ENCODE results near the gene STIL.
"Not testable (repeated sequence)": the region's sequence is repeated elsewhere in the genome, so short reads cannot be mapped to it uniquely, and the experiment has no call there.

STIL gene

GRCh38 chr1:47213230-47213963, 100.5 kb downstream of the STIL start:
- Histone ChIP-seq H3K4me3 (ENCODE audit: low read length) (no peak overlapping the region), H3K27me3 (ENCODE audit: control insufficient read depth, insufficient read depth, low read length) (peaks cover 32% of the 10 kb centered on the region), H3K9ac (ENCODE audit: low read depth, low read length) (no peak overlapping the region), H3K36me3 (ENCODE audit: insufficient read depth, low read length) (no peaks in the 10 kb centered on the region), H3K4me1 (ENCODE audit: control insufficient read depth, insufficient read depth, low read length) (no peaks in the 10 kb centered on the region), H3K9me3 (replicated peaks; ENCODE audit: low read length) (no peaks in the 10 kb centered on the region), H3K4me2 (ENCODE audit: low read length) (no peak overlapping the region)

GRCh38 chr1:47212636-47213229, 101.2 kb downstream of the STIL start:
- H3K9ac ChIP-seq (ENCODE audit: low read depth, low read length) = no peak overlapping the region
- H3K9me3 ChIP-seq (replicated peaks; ENCODE audit: low read length) = no peaks in the 10 kb centered on the region
- no peak overlapping the region for H3K4me3 ChIP-seq (ENCODE audit: low read length)
- peaks cover 35% of the 10 kb centered on the region for H3K27me3 ChIP-seq (ENCODE audit: control insufficient read depth, insufficient read depth, low read length)
- H3K36me3 ChIP-seq (ENCODE audit: insufficient read depth, low read length) = no peaks in the 10 kb centered on the region
- no peak overlapping the region for H3K4me2 ChIP-seq (ENCODE audit: low read length)
- no peaks in the 10 kb centered on the region for H3K4me1 ChIP-seq (ENCODE audit: control insufficient read depth, insufficient read depth, low read length)

- H3K4me1 ChIP-seq (ENCODE audit: control insufficient read depth, insufficient read depth, low read length) = no peaks in the 10 kb centered on the region
- H3K36me3 ChIP-seq (ENCODE audit: insufficient read depth, low read length) = no peaks in the 10 kb centered on the region
- H3K9ac ChIP-seq (ENCODE audit: low read depth, low read length) = no peak overlapping the region
- no peak overlapping the region for H3K4me2 ChIP-seq (ENCODE audit: low read length)
- H3K9me3 ChIP-seq (replicated peaks; ENCODE audit: low read length) = no peaks in the 10 kb centered on the region
- peaks cover 35% of the 10 kb centered on the region for H3K27me3 ChIP-seq (ENCODE audit: control insufficient read depth, insufficient read depth, low read length)
- H3K4me3 ChIP-seq (ENCODE audit: low read length) = no peak overlapping the region
Measured at GRCh38 chr1:47211796-47212269, 102.1 kb downstream of the STIL start.

- H3K4me2 ChIP-seq (ENCODE audit: low read length) = no peak overlapping the region
- no peaks in the 10 kb centered on the region for H3K36me3 ChIP-seq (ENCODE audit: insufficient read depth, low read length)
- H3K4me1 ChIP-seq (ENCODE audit: control insufficient read depth, insufficient read depth, low read length) = no peaks in the 10 kb centered on the region
- H3K27me3 ChIP-seq (ENCODE audit: control insufficient read depth, insufficient read depth, low read length) = peaks cover 37% of the 10 kb centered on the region
- H3K9ac ChIP-seq (ENCODE audit: low read depth, low read length) = no peak overlapping the region
- no peak overlapping the region for H3K4me3 ChIP-seq (ENCODE audit: low read length)
- no peaks in the 10 kb centered on the region for H3K9me3 ChIP-seq (replicated peaks; ENCODE audit: low read length)
Measured at GRCh38 chr1:47210666-47211065, 103.3 kb downstream of the STIL start.

GRCh38 chr1:47209725-47210325, 104.1 kb downstream of the STIL start:
- Histone ChIP-seq H3K9ac (ENCODE audit: low read depth, low read length) (no peak overlapping the region), H3K36me3 (ENCODE audit: insufficient read depth, low read length) (no peaks in the 10 kb centered on the region), H3K27me3 (ENCODE audit: control insufficient read depth, insufficient read depth, low read length) (peaks cover 37% of the 10 kb centered on the region), H3K4me1 (ENCODE audit: control insufficient read depth, insufficient read depth, low read length) (no peaks in the 10 kb centered on the region), H3K4me3 (ENCODE audit: low read length) (no peak overlapping the region), H3K4me2 (ENCODE audit: low read length) (no peak overlapping the region), H3K9me3 (replicated peaks; ENCODE audit: low read length) (no peaks in the 10 kb centered on the region)

- Histone ChIP-seq H3K27me3 (ENCODE audit: control insufficient read depth, insufficient read depth, low read length) (peaks cover 38% of the 10 kb centered on the region), H3K4me2 (ENCODE audit: low read length) (no peak overlapping the region), H3K4me1 (ENCODE audit: control insufficient read depth, insufficient read depth, low read length) (no peaks in the 10 kb centered on the region), H3K4me3 (ENCODE audit: low read length) (no peak overlapping the region), H3K36me3 (ENCODE audit: insufficient read depth, low read length) (no peaks in the 10 kb centered on the region), H3K9me3 (replicated peaks; ENCODE audit: low read length) (no peaks in the 10 kb centered on the region), H3K9ac (ENCODE audit: low read depth, low read length) (no peak overlapping the region)
Measured at GRCh38 chr1:47209091-47209490, 104.9 kb downstream of the STIL start.

- Histone ChIP-seq H3K4me1 (ENCODE audit: control insufficient read depth, insufficient read depth, low read length) (no peaks in the 10 kb centered on the region), H3K9ac (ENCODE audit: low read depth, low read length) (no peak overlapping the region), H3K27me3 (ENCODE audit: control insufficient read depth, insufficient read depth, low read length) (peaks cover 44% of the 10 kb centered on the region), H3K36me3 (ENCODE audit: insufficient read depth, low read length) (no peaks in the 10 kb centered on the region), H3K4me2 (ENCODE audit: low read length) (no peak overlapping the region), H3K4me3 (ENCODE audit: low read length) (no peak overlapping the region), H3K9me3 (replicated peaks; ENCODE audit: low read length) (no peaks in the 10 kb centered on the region)
Measured at GRCh38 chr1:47208374-47208850, 105.5 kb downstream of the STIL start.

GRCh38 chr1:47207803-47208373, 106.1 kb downstream of the STIL start:
- peaks cover 41% of the 10 kb centered on the region for H3K27me3 ChIP-seq (ENCODE audit: control insufficient read depth, insufficient read depth, low read length)

GRCh38 chr1:47205918-47206317, 108.0 kb downstream of the STIL start:
- Histone ChIP-seq H3K4me1 (ENCODE audit: control insufficient read depth, insufficient read depth, low read length) (no peaks in the 10 kb centered on the region), H3K4me2 (ENCODE audit: low read length) (no peak overlapping the region), H3K4me3 (ENCODE audit: low read length) (no peak overlapping the region), H3K9ac (ENCODE audit: low read depth, low read length) (no peak overlapping the region), H3K9me3 (replicated peaks; ENCODE audit: low read length) (no peaks in the 10 kb centered on the region), H3K27me3 (ENCODE audit: control insufficient read depth, insufficient read depth, low read length) (peaks cover 34% of the 10 kb centered on the region), H3K36me3 (ENCODE audit: insufficient read depth, low read length) (no peaks in the 10 kb centered on the region)

More at GRCh38 chr1:47207803-47208373, 106.1 kb downstream of the STIL start:
- H3K4me1 ChIP-seq (ENCODE audit: control insufficient read depth, insufficient read depth, low read length) = no peaks in the 10 kb centered on the region
- H3K4me2 ChIP-seq (ENCODE audit: low read length) = no peak overlapping the region
- no peaks in the 10 kb centered on the region for H3K36me3 ChIP-seq (ENCODE audit: insufficient read depth, low read length)
- no peak overlapping the region for H3K9ac ChIP-seq (ENCODE audit: low read depth, low read length)
- no peaks in the 10 kb centered on the region for H3K9me3 ChIP-seq (replicated peaks; ENCODE audit: low read length)
- no peak overlapping the region for H3K4me3 ChIP-seq (ENCODE audit: low read length)

- H3K4me3 ChIP-seq (ENCODE audit: low read length); H3K36me3 ChIP-seq (ENCODE audit: insufficient read depth, low read length); H3K4me1 ChIP-seq (ENCODE audit: control insufficient read depth, insufficient read depth, low read length); H3K4me2 ChIP-seq (ENCODE audit: low read length); H3K9ac ChIP-seq (ENCODE audit: low read depth, low read length); H3K9me3 ChIP-seq (replicated peaks; ENCODE audit: low read length): not testable (repeated sequence)
- H3K27me3 ChIP-seq (ENCODE audit: control insufficient read depth, insufficient read depth, low read length) = peaks cover 31% of the 10 kb centered on the region
Measured at GRCh38 chr1:47203504-47203903, 110.4 kb downstream of the STIL start.

GRCh38 chr1:47201179-47201578, 112.8 kb downstream of the STIL start:
- H3K27me3 ChIP-seq (ENCODE audit: control insufficient read depth, insufficient read depth, low read length) = peaks cover 32% of the 10 kb centered on the region
- no peaks in the 10 kb centered on the region for H3K4me1 ChIP-seq (ENCODE audit: control insufficient read depth, insufficient read depth, low read length)
- no peaks in the 10 kb centered on the region for H3K36me3 ChIP-seq (ENCODE audit: insufficient read depth, low read length)
- H3K4me3 ChIP-seq (ENCODE audit: low read length) = no peak overlapping the region
- no peak overlapping the region for H3K9ac ChIP-seq (ENCODE audit: low read depth, low read length)
- no peak overlapping the region for H3K4me2 ChIP-seq (ENCODE audit: low read length)
- H3K9me3 ChIP-seq (replicated peaks; ENCODE audit: low read length) = no peaks in the 10 kb centered on the region

Data from skeletal muscle satellite cell (primary cell).